Activated T-cell treated with anti-CD3 and anti-CD28 coated beads, Interleukin-2, amount 50 U/mL, for 48 hours (primary cell): ENCODE results near the gene EEFSEC.
"Not testable (repeated sequence)": the region's sequence is repeated elsewhere in the genome, so short reads cannot be mapped to it uniquely, and the experiment has no call there.

ENCODE experiments used
- DNase-seq, 2 experiments: peaks; one replicate each; pipeline ENCODE4 v3.0.0-alpha.2; 2020

The EEFSEC gene

DNA sequence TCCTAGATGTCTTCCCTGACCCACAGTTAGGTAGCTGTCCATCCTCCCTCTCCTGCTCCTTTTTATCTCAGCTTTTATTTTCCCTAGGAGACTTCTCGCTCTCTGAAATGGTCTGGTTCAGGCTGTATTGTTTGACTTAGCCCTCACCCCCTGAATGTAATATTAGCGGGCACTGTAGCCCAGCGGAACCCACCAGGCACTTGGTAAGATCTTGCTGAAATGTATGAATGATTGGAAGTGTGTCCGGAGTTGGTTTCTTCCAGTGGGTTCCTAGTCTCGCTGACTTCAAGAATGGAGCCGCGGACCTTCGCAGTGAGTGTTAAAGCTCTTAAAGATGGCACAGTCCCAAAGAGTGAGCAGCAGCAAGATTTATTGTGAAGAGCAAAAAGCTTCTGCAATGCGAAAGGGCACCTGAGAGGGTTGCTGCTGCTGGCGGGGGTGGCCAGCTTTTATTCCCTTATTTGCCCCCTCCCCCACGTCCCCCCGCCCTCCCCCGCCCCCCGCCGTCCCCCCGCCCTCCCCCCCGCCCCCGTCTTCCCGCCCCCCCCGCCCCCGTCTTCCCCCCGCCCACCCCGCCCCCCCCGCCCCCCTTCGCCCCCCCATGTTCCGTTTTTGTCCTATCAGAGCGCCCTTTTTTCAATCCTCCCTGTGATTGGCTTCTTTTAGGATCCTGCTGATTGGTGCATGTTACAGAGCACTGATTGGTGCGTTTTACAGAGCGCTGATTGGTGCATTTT is 694 bp upstream of the EEFSEC start:
- no peak for DNase-seq

DNA sequence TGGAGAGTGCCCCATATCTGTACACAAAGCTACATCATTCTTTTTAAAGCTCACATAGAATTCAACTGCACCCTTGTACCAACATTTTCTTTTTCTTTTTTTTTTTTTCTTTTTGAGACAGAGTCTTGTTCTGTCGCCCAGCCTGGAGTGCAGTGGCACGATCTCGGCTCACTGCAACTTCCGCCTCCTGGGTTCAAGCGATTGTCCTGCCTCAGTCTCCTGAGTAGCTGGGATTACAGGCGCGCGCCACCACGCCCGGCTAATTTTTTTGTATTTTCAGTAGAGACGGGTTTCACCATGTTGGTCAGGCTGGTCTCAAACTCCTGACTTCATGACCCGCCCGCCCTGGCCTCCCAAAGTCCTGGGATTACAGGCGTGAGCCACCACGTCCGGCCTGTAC is 1.1 kb downstream of the EEFSEC start:
- not testable (repeated sequence) for DNase-seq

DNA sequence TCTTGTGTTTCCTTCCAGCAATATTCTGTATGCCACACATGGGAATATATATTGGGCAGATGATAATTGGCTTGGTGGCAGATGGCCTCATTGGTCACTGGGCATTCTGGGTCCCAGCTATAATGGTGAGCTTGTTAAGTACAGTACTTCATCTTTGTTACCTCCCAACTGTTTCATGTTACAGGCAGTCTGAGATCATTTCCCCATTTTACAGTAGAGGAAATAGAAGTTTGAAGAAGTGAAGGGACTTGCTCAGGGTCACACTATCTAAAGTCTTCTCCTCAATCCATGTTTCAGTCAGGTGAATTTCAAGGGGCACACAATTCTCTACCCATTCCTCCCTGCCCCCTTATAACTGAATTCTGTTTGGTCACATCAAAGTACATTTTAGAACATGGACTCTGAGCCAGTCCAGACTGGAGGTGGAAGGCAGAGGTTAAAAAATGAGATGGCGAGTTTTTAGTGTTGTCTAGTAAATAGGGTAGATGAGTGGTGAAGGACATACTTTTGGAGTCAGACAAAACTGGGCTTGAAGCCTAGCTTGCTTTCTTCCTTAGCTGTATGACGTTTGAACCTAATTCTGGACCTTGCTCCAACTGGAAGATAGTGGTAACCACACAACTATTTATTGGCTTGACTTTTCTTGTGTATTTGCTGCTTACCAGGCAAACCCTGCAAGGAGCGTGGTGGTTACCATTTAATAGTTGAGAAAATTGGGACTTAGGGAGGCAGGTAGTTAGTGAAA is 2.5 kb downstream of the EEFSEC start:
- no peak for DNase-seq

DNA sequence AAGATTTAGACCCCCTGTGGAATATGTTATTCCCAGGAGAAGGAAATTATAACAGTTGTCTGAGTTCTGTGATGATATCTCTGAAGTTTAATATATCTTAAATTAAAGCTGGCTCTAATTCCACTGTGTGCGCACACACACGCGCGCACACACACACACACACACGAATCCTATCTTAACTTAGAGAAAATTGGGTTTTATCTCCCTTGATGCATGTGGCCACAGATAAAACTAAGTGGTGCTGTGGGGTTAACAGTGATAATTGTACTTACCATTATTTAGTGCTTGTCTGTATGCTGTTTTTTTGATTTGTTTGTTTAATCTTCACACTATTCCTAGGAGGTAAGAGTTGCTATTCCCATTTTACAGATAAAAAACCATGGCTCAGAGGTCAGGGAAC is 7.4 kb downstream of the EEFSEC start:
- DNase-seq = no peak

DNA sequence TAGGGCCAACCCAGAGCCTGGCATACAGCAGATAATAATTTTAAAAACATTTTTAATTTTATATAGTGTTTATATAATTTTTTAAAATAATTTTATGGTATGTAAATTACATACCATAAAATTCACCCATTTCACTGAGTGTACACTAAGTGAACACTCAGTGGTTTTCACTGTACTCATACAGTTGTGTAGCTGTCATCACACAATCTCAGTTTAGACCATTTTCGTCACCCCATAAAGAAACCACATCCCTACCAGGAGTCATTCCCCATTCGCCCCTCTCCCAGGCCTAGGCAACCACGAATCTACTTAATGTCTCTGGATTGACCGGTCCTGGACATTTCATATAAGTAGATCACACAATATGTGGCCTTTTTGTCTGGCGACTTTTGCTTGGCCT is 10.2 kb downstream of the EEFSEC start:
- no peak for DNase-seq

DNA sequence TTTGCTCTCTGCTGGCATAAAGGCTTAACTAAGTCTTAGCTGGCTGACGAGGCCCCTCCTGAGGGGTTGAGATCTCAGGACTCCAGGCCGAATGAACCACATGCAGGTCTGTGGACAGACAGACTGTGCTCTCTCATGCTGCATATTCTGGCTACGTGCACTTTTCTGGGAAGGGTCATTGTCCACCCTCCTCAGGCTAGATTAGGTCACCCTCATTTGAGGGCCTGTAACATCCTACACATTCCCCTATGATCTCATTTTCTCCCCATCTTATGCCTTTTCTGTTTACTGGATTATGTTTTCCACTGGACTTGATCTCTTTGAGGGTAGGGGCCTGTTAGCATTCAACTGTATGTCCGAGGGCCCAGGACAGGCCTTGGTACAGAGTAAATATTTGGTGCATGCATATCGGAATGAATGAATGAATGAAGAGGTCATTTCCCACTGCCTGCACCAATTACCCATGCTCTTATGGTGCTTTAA is 13.7 kb downstream of the EEFSEC start:
- no peak for DNase-seq

DNA sequence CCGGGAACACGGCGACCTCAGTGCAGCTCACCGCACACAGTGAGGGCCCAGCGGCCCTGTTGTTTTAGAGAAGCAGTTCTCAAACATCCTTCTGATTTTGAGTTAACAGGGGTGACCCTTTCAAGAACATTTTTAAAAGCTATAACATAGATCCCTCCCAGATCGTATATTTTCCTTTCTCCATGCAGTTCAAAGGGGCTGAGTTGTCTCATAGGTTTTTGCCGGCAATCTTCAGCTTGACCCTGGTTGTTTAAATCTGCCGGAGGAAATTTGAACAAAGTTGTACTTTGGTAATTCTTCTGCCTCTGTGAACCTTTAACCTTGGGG is 14.3 kb downstream of the EEFSEC start:
- no peak for DNase-seq

DNA sequence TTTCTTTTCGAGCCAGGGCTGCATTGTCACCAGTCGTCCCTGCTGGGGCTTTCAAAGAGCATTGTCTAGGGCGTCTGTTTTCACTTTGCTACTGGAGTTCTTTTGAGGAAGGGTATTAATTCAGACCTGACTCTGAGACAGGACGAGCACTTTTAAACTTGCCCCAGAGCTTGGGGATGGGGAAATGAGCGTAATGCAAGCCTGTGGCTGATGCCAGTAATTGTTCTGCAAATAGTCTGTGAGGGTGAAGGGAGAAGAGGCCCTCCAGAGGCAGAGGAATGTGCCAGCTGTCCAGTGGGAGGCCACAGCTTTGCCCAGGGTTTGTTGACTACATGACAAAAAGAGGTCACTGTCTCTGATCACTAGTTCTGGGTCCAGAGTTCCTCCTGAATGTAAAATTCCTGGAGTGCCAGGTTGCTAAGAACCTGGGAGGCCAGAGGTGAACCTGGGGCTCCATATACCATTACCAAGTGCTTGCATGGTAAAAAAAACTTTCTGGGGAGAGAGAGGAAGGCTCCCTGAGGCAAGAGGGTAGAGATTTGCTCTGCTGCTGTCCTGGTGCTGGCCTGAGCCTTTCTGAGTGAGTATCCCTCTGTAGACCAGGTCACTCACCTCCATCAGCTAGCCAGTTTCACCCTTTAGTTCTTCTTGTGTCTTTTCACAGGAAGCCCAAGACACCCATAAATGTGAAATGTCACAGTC is 14.8 kb downstream of the EEFSEC start:
- no peak for DNase-seq

DNA sequence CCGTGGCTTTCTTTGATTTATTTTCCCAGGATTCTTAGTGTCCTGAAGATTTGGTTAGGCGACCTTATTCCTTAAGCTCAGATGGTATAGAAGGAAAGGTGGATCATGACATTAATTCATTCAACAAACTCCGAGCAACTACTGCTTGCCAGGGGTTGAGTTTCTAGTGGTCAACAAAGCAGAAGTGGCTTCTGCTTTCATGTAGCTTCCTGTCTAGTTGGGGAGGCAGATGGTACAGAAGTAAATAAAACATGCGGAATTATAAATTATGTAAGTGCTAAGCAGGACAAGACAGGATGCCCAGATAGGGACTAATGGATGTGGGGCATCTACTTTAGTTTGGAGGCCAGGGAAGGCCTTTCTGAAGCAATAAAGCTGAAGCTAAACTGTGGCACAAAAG is 15.6 kb downstream of the EEFSEC start:
- no peak for DNase-seq

DNA sequence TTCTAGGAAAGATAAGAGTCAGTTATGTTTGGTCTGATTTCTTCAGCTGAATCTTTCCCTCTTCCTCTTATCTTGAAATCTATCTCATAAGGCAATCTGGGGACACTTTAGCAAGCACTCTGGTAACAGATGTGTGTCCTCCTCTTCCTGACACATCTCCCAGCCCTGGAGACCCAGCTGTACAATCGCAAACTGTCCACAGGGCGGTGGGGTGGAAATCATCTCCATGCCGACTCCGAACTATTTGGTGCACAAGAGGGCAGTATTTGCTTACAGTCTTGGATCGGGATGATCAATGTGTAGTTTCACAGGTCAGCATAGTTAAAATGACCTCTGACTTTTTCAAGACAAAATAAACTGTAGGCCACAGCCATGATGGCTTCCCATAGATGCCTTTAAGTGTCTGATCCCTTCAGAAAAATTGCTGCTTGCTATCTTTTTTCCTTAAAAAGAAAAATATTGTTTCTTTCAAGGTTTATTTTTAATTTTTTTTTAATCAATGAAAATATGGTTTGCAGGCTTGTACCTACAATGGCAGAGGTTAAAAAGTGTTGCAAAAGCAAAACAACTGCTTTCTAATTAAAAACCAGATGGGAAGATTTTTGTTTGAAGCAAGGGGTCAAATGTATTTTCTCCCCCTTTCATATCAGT is 17.7 kb downstream of the EEFSEC start:
- DNase-seq = no peak

DNA sequence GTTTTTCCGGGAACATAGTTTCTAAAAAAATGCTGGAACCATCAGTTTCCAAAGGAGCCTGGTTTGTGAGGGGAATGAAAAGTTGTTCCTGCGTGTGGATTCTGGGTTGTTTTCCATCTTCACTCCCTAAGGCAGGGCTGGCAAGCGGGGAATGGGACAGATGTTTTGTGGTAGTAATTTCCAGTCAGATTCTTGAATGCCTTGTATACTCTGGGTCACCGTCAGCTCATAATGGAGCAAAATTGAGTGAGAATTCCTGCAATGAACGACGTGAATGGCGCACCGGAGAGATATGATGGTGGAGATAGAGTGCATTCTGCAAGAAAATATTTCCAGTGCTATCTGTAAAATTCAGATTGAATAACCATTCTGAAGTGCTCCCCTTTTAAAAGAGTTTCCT is 19.9 kb downstream of the EEFSEC start:
- DNase-seq = no peak

DNA sequence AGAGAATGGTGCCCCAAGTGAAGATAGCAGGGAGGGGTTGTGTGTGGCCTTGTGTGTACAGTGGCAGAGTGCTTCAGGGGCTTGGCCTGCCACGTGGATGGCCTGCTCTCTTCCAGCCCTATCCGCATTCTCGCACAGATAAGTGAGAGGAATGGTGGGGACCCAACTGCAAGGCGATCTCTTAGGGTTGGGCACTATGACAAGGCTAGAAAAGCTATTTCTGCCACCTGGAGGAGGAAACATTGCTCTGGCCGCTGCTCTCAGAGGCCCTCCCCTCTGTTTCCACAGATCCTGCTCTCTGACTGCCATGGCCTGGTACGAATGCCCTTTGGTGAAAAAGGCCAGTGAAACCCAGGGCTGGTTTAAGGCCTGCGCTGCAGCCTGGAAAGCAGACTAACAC is 20.6 kb downstream of the EEFSEC start:
- no peak for DNase-seq

DNA sequence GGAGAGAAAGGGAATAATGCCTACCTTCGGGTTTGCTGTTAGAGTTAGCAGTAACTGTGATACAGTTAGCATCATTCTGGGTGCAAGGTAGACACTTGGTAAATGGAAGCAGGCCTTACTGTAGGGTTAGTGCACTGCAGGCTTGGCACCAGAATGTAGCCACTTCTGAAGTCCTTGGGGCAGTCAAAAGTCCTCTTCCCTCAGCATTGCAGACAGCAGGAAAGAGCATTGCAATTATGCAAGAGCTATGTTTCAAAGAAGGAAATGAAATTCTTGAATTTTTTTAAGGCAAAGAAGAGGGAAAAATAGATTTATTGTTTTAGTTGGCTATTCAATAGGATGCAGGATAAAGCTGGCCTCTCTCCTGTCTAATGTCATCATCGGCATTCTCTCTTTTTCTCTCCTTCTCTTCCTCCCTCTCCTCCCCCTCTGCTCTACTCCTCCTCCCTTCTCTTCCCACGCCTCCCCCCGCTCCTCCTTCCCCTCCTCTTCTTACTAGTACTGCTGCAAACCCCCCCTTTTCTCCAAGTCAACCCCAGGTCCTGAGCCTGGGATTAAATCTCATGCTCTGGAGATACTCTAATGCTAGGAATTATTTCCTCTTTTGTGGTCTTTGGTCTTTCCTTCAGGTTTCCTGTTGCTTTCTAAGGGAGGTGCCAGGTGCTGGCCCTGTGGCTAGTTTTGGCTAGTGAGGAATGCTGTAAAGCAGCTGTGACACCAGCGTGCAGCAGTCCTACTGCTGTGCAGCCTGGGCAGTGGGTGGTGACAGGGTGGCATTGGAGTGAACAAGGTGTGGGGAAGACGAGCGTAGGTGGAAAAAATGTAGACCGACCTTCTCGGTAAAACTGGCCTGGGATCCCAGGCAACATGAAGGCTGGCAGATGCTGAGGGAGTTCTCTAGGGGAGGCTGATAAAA is 21.7 kb downstream of the EEFSEC start:
- no peak for DNase-seq

DNA sequence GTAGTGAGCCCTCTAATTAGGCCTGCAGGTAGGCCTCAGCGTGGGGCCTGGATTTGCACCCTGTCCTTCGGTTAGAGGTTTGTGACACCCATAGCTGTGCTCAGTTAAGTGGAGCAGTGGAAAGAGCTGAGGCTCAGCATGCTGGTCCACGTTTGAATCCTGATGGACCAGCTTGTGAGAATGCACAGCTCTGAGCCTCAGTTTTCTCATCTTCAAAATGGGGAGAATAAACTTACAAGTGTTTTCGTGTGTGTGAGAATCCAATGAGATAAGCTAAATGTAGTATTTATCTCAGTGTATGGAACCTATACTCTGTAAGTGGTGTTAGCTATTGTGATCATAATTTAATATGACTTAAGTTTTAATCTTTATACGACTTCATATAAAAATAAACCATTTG is 22.5 kb downstream of the EEFSEC start:
- no peak for DNase-seq

DNA sequence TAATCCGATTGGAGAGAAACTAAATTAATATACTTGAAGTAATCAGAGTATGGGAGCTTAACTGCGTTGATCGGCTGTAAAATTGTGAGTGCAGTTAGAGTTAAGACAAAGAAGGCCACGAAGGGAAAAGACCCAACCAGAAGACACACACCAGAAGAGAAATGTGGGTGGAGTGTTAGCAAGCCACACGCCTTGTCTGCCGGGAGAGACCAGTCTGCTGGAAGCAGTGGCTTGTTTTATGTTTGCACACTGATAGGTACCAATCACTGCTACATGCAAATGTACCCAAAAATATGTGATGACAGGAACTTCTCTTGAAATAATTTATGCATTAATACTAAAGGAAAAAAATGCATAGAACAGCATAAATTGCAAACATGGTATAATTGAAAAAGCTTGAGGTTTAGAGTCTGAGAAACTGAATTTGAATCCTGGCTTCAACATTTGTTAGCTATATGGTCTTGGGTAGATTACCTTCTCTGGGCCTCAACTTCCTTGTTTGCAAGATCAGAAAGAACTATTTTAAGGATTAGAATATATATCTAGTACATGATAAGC is 23.1 kb downstream of the EEFSEC start:
- DNase-seq = no peak

DNA sequence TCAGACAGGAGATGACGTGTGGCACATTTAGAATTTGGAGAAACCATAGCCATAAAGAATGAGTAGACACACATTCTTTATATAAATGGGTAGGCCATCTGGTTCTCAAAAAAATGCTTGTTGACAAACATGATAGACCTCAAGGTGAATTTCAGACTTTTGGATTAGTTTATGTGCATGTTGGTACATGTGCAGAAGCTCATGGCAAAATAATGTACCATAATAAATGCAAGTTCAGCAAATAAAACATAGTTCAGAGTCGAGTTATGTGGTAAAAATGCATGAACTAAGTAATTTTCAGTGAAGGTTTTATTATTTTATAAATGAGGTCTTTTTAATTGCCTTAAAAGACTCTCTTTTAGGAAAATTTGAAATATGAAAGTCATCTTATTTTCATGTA is 24.6 kb downstream of the EEFSEC start:
- DNase-seq = no peak

DNA sequence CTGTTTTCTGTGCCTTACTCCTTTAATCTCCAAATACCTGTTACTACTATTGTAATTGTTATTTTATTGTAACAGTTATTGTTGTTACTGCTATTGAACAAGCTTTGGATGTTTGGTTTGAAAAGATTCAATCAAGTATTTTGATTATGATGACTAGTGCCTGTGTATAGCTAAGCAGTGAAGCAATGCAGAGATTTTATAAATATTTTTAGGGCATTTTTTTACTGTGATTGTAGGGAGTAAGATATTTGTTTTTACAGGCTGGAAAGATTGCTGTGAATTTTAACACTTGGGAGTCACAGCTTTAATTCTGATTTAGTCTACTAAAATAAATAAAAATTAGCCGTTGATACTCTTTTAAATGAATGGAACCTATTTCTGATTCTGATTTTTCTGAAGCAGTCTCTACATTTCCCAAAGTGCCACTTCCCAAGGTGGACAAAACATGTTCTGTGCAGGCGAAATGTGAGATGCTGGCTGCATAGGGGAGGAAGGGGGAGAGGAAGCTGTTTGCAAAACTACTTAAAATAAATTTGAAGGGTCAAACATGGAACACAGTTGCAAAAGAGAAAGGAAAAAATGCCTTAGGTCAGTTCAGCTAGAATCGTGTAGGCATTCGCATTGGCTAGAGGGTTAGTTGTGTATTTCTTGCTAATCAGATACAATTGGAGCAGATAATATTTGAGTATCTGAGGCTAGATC is 25.7 kb downstream of the EEFSEC start:
- DNase-seq = no peak

DNA sequence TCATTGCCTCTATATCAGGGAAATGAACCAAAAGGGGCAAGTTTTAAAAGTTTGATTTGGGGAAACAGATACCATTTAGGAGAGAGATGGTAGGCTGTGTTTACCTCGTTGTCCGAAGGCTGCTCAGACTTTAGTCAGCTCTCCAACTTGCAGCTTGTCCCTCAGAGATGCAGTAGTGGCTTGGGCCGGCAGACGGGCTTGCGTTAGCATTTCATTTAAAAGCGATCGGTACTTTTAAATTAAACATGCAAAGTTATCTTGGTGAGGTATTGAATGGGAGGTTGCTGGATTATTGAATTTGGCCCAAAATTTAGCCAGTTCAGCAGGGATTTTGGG is 26.2 kb downstream of the EEFSEC start:
- no peak for DNase-seq

DNA sequence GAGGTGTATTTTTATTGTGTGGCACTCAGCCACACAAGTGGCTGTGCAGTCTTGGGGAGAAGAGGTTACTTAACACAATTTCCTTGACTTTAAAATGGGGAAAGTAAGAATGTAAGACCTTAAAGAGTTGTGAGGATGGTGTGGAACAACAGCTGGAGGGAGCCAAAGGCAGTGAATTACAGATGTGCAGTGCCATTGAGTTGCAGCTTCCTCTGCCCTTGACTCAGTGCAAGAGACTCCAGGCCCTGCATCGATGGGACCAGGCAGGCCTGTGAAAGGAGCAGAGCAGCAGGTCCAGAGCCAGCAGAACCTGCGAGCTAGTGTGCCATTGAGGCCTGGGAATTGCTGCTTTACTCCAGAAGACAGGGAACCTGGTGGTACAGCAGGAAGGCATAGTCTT is 27.2 kb downstream of the EEFSEC start:
- no peak for DNase-seq

DNA sequence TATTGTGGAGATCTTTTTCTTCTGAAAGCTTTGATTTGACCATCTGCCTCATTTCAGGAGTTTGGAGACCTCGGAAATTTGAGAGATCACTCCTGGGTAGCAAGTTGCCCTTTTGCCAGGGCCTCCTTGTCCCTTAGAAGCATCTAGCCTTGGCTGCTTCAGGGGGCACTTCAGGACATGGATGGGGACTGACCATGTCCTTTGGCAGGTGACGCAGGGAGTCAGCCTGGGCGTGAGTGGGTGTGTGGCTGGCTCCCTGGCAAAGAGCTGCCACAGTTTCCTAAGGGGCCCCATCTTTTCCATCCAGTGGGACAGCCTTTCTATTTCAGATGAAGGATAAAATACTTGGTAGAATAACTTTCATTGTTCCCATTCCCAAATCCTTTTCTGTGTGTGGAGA is 27.6 kb downstream of the EEFSEC start:
- DNase-seq = no peak

DNA sequence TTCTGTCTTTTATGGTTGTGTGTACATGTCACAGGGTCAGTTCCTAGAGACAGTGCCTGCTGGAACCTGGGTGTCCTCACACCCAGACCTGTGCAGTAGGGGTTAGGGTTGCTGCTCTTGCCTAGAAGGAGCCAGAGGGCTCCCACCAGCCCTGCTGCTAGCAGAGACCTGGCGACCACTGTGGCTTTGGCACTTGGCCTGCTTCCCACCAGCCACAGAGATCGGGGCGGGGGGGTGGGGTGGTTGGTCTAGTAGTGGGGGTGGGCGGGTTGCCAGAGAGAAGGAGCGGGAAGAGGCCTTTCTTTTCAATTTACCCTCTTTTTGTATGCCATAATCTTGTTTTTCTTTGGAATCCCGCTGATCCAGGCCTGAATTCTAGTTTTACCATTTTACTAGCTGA is 29.4 kb downstream of the EEFSEC start:
- no peak for DNase-seq
